Measurements from ENCODE around the gene FLYWCH2.
A peak's percentile ranks its signal among the peaks of the same experiment; 100 is the strongest.

Gene FLYWCH2

DNA sequence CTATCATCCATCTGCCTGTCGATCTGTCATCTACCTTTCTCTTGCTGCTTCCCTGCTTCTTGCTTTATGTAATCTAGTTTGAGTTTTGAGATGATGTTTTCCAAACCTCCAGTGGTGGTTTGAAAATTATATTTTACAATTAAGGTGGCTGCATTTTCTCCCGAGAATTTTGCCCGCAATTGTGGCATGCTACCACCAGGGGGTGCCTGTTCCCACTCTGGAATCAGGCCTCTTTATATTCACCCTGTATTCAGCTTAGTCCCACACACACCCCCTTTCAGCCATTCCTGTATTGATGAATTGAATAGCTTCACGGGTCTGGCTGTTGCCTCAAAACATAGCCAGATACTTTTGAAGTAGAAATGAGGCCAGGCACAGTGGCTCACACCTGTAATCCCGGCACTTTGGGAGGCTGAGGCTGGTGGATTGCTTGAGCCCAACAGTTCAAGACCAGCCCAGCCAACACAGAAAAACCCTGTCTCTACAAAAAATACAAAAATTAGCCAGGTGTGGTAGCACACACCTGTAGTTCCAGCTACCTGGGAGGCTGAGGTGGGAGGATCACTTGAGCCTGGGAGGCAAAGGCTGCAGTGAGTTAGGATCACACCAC is 28.2 kb upstream of the FLYWCH2 start:
- no peak for DNase-seq

DNA sequence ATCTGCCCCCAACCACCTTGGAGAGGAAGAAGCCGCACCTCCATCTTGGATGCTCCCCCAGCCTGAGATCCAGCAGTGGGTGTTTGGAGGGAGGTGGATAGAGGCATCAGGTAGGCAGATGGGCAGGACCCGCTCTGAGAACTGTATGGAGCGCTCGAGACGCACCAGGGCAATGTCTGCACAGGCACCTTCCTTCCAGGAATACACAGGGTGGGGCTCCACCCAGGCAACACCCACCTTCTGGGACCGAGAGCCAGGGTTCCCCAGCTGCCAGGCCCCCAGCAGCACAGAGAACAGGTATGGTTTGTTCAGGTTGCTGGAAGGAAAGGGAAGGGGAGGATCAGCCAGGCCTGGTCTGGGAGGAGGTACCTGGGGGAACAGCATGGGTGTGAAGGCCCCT is 27.5 kb upstream of the FLYWCH2 start:
- no peak for DNase-seq

DNA sequence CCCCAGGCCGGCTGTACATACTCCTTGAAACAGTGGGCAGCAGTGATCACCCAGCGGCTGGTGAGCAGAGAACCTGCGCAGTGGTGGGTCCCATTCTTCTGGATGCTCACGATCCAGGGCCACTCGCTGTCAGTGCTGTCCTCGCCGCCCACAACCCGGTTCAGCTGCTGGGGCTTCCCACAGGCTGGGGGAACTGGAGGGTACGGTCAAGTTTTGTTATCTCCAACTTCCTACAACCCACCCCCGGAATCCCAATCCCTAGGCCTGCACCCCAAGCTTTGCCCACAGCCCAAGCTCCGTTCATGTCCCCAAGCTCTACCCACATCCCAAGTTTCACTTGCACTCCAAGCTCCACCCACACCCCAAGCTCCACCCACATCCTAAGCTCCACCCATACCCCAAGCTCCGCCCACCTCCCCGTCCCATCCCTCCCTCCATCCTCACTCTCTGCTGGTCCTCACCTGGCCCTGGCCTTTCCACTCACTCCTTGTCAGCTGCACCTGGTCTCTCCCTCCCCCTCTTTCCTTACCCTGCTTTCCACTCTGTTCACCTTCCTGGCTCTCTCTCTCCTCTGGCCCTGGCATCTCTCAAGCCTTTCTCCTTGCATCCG is 26.8 kb upstream of the FLYWCH2 start:
- no peak for DNase-seq

DNA sequence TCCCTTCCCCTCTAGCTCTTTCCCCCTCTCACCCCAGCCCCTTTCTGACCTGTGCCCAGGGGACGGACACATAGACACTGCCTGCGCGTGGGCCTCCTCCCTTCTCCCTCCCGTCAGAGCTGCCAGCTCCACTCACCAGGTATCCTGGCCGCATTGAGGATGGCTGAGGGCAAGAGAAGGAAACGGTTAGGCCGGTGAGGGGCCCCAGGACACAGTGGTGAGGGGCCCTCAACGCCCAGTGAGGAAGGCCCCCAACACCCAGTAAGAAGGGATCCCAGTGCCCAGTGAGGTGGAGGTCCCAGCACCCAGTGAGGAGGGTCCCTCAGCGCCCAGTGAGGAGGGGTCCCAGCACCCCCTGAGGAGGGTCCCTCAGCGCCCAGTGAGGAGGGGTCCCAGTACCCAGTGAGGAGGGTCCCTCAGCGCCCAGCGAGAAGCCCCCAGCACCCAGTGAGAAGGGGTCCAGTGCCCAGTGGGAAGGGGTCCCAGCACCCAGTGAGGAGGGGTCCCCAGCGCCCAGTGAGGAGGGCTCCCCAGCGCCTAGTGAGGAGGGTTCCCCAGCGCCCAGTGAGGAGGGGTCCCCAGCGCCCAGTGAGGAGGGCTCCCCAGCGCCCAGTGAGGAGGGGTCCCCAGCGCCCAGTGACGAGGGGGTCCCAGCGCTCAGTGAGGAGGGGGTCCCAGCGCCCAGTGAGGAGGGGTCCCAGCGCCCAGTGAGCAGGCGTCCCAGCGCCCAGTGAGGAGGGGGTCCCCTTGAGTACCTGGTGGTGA is 26.1 kb upstream of the FLYWCH2 start:
- DNase-seq, result no peak

DNA sequence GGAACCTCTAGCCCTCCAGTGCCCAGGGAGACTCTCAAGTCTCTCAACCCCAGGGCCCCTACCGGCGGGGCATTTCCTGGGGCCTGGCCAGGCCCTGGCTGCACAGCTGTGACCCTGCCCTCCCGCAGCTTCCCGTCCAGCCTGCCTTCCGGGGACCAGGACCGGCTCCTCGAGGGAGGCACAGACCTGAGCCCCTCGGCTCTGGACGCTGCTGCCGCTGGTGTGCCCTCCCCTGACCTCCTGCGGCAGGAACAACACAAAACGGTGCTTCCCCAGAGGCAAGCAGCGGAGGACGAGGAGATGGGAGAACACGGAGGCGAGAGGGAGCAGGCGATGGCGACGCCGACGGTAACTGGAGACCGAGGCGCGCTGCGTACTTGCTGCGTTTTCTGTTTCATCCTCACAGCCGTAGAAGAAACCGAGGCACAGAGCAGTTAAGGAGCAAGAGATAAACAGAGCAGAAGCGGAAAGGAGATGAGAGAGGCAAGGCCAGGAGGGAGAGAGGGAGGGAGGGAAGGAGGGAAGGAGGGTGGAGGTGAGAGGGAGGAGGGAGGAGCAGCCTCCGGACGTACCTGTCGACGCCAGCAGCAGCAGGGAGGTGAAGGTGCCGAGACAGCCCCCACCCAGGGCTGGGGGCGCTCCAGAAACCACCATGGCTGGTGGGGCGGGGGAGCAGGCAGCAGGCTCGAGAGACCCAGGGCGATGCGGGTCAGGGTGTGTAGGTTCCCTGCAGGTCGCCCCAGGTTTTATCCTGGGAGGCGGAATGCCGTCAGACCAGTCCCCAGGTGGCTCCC is 25.4 kb upstream of the FLYWCH2 start, which contains the start of gene PRSS22:
Gene PRSS22, minus strand, starts transcription at position 720 of the 794 bp plus-strand sequence. Its CDS starts 66 bp downstream, at position 654.
- no peak for DNase-seq

DNA sequence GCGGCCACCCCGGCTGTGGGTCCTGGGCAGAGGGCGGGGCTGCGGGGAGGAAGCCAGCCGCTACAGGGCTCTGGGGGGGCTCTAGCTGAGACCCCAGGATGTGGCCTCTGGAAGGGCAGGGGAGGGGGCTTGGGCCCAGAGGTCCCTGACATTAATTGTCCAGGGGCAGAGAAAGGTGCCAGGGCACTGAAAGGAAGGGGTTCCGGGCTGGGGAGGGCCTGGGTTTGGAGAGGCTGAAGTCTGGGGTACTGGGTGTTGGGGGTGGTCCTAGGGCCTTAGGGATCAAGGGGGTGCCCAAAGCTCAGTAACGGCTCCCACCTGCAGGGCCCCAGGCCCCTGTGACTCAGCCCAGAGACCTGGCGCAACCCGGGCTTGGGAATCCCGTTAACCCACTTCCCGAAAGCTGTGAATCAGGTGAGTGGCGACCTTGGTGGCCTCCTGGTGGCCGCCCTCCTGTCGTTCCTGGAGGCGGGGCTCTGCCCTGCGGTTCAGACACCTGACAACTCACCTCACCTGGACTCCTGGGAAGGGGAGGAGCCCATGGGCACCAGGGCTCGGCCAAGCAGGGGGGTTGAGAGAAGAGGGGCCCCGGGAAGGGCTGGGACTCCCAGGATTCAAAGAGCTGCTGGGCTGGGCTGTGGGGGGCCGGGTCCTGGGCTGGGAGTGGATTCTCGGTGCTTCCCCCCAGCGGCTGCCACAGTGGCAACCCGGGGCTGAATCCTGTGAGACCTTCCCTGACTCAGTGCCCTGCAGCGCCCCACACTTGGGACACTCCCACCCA is 24.6 kb upstream of the FLYWCH2 start:
- DNase-seq, result no peak

DNA sequence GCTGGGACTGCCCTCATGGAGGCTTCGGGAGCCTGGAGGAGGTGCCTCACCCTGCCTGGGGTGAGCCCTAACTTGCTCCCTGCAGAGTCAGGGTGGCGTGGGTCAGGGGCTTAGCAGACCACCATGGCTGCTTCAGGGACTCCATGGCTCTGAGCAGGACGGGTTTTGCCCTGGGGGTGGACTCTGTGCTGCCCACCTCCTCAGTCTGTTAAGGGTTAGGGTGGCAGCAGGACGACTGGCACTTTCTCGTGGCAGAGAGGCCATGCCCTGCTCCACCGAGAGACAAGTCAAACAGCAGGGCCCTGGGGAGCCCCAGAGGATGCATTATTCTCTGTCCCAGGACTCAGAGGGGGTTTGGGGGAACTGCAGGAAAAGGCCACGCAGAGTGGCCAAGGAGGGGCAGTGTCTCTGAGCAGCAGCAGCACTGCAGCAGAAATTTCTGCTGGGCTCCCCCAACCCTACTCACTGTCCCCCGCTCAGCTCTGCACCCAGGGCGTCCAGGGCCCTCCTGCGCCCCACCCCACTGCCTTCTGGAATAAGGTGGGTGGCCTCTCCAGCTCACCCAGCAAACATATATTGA is 23.2 kb upstream of the FLYWCH2 start:
- no peak for DNase-seq

DNA sequence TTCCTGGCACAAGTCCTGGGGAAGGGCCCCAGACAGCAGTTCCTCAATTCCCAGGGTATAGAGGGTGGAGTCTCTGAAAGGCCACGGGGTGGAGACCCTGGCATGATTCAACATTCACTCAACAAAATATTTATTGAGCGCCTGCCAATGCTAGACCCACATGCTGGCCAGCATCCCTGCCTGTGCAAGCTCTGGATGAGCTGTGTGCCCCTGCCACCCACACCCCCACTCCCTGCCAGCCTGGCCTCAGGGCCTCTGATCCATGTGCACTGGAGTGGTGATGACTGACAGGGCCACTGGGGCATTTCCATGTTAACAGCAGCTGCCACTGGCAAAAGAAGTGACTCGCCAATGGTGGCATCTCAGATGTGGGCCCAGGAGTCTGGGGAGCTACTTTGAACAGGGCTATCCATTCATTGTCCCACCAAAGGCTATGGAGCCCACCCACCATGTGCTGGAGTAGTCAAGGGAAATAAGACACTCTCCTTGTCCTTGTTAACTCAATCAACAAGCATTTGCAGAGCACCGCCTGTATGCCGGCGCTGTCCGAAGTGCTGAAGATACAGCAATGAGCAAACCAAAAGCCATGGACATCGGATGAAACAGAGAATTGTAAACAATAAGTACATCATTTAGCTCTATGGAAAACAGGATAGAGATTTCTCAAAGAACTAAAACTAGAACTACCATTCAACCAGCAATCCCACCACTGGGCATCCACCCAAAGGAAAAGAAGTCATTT is 22.0 kb upstream of the FLYWCH2 start:
- no peak for DNase-seq

DNA sequence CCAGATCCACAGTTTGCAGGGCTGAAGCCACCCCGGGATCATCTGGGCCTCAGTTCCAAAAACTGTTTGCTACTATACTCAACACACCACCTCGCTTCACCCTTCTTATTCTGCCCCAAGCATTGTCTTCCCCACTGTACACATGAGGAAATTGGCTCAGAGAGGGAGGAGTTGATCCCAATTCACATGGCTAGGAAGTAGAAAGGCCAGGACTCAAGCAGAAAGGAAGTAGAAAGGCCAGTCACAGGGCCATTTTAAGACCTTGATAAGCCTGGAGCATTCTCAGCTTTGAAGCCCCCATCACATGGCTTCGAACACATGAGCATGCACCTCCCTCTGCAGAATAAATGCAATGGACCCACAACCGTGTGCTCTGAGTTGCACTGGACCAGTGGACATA is 17.4 kb upstream of the FLYWCH2 start:
- DNase-seq, result no peak

DNA sequence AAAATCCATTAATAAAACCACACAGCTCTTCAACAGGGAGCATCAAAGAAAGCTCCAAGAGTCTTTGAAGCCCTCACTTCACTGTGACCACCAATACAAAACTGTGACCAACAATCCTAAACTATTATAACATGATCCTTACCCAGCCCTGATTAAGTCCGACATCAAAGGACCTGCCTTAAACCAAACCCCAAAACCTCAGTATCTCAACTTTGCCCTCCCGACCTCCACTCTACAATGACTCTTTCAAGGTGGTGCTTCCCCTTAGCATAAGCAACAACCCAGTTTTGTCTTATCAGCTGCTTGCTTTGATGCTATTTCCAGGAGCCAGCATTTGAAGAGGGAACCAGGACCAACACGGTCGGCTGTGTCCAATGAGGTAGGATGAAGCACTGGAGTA is 16.6 kb upstream of the FLYWCH2 start:
- DNase-seq, result peak; percentile 24

DNA sequence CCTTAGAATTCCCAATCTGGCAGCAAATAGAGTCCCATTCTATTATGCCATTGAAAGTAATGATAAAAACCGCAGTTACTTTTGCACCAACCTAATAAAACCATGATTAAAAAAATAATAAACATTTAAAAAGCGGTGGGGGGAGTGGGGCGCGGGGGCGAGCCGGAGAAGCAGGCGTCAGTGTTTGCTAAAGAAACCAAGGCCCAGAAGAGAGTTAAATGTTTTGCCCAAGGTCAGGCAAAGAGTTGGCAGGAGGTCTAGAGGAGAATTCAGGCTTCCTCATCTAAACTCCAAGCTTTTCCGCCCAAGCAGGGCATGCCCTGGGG is 15.4 kb upstream of the FLYWCH2 start:
- DNase-seq, result no peak

DNA sequence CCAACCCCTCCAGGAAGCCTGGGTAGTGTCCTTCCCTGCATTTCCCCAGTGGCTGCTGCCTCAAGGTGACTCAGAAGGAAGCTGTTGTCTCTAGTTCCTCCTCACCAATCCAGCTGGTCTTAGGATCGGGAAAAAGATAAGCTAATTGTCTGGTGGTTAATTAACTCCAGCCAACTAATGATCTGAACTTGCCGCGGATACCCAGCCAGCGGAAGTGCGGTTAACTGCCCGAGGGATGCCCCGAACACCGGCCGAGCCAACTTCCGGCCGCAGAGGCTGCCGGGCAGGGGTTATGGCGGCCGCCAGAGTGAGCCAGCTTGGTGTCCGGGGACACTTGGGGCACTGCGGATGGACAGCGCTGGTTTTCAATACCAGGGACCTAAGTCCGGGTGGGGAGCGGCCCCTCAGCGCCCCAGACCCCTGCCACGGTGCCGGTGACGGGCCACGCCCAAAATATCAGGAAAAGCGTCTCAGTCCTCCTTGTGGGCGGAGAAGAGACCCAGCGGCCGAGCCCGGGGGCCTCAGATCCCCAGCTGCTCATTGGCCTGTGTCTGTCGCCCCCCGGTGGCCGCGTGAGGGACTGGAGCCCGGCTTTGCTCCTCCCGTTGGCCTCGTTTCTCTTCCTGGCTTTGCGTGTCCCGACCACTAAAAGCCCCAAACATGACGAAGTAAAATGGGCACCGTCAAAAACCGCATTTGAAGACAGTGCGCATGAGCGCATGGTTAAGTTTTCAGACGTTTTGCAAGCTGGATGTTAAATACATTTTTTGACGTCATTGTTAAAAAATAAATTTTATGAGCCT is 14.8 kb upstream of the FLYWCH2 start:
- peak; percentile 96 for DNase-seq

DNA sequence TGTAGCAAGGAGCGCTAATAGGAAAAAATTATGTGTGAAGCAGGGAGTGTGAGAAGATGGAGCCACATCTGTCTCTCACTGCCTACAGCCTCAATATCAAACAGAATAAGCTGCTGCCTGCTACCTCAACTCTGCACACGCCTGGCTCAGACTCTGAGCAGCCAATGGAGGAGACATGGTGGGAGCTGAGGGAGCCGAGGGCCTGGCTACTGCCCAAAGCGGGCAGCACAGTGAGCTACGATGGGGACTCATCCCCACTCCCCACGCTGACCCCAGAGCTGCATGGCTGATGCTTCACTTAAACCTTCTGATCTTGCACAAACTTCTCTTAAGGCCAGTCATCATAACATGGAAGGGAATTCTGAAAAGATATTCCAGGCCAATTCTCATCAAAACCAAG is 11.1 kb upstream of the FLYWCH2 start:
- no peak for DNase-seq

DNA sequence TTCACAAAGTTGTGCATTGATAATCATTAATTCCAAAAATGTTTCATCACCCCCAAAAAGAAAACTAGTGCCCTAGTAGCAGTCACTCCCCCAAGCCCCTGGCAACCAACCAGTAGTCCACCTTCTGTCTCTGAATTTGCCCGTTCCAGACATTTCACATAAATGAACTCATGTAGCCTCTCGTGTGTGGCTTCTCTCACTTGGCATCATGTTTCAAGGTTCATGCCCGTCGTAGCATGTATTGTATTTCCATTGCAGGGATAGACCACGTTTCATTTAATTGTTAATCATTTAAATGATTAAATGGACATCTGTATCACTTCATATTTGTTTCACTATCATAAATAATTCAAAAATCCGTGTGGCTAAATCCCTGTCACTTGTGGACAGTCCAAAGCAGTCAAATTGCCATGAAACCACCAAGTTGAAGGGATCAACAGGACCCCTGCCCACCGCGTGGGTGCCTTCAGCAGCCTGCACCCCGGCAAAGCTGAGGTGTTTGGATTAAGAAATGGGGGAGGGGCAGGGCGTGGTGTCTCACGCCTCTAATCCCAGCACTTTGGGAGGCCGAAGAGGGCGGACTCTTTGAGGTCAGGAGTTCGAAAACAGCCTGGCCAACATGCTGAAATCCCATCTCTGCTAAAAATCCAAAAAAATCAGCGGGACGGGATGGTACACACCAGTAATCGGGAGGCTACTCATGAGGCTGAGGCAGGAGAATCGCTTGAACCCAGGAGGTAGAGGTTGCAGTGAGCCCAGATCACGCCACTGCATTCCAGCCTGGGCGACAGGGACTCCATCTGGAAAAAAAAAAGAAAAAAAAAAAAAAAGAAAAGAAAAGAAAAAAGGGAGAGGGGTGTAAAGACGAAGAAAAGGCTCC is 8.7 kb upstream of the FLYWCH2 start:
- no peak for DNase-seq

DNA sequence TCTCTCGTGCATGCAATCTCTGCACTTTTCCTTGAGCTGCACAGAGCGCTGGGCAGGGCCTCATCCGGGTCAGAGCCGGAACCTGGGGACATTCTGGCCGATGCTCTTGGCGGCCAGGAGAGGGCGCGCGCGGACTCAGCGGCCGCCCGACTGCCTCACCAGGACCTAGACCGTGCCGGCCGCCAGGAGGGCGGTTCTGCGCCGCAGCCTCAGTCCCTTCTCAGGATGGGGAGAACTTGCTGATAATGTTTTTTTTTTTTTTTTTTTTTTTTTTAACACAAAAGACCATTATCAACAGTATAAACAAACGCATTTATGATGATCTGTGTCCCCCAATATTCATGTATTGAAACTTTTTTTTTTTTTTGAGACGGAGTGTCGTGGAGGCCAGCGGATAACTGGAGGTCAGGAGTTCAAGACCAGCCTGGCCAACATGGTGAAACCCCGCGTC is 8.1 kb upstream of the FLYWCH2 start:
- DNase-seq, result peak; percentile 54

DNA sequence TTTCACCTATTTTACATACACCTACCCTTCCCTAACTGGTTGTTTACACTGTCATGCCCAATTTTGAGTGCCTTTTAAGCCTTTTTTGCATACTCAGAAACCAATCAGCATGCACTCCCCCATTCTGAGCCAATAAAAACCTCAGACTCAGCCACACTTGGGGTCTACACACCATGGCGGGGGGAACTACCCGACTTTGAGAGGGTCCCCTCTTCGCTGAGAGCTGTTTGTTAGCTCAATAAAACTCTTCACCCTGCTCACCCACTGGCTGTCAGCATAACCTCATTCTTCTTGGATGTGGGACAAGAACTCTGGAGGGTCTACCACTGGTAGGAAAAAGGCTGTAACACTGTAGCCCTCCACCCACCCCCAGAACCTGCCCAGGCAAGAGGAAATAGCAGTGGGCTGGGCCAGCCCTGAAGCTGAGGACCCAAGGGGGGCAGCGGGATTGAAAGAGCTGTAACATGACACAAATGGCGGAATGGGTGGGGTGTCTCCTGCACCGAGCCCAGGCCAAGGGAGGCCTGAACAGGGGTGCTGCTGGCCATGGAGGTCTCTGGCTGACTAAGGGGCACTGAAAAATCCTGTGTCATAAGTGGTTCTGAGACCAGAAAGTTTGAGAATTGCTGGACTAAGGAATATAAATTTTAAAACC is 3.0 kb upstream of the FLYWCH2 start:
- DNase-seq, result no peak

DNA sequence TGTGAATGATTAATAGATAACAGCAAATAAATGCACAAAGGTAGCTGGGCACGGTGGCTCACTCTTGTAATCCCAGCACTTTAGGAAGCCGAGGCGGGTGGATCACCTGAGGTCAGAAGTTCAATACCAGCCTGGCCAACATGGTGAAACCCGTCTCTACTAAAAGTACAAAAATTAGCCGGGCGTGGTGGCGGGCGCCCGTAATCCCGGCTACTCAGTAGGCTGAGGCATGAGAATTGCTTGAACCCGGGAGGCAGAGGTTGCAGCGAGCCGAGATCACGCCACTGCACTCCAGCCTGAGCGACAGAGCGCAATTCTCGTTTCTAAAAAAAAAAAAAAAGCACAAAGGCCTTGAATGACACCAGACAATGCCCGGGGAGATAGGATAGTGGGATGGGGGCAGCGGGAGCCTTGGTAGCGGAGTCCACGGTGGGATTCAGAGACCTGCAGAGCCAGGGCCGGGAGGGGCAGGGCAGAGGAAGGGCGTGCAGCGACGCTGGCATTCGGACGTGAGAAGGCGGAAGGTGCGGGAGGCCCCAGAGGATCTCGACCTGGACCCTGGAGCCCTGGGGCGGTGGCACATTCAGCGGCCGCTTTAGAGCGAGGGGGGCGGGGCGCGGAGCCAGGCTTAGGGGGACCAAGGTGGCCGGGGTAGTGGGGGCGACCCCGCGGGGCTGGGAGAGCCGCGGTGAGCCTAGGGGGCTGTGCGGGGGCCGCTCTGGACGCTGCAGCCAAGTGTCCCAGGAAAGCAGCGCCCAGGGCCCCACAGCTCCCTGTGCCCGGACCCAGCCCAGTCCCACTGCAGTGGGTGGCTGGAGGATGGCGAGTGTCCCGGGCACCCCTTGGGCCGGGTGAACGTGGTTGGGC is 999 bp upstream of the FLYWCH2 start:
- DNase-seq, result peak; percentile 28

DNA sequence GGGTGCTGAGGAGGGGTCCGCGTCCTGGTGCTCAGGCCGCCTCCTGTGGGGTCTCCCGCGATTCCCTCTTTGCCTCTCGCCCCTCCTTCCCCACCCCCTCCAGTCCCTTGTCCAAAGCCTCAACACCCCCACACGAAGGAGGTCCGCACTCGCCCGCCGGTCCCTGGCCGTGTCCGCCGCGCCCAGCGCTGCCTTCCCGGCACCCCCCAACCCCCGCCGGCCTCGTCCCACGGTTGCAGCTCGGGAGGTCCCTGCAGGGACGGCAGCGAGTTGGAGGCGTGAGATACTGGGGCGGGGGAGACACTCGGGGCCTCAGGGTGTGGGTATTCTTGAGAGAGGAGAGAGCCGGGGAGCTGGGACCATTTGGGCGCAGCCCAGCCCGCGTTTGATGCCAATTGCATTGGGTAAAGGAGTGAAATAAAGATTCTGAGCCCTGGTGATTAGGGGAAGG is 468 bp downstream of the FLYWCH2 start:
- DNase-seq, result no peak
